Measurements from ENCODE around the gene KIAA0930.
"Not testable (repeated sequence)": the region's sequence is repeated elsewhere in the genome, so short reads cannot be mapped to it uniquely, and the experiment has no call there.

The KIAA0930 gene

GRCh38 chr22:45263463-45264269 lies 23.0 kb upstream of the KIAA0930 start:
- H3K27ac ChIP-seq: peak overlapping the region; percentile 1
- peak; percentile 68 for DNase-seq (ENCODE audit: low read depth, low spot score)

GRCh38 chr22:45262931-45263462 lies 22.3 kb upstream of the KIAA0930 start:
- no peak overlapping the region for H3K27ac ChIP-seq
- DNase-seq (ENCODE audit: low read depth, low spot score): no peak

GRCh38 chr22:45262195-45262930 lies 21.7 kb upstream of the KIAA0930 start:
- H3K27ac ChIP-seq: no peak overlapping the region
- no peak for DNase-seq (ENCODE audit: low read depth, low spot score)

- no peak overlapping the region for H3K27ac ChIP-seq
- no peak for DNase-seq (ENCODE audit: low read depth, low spot score)
Measured at GRCh38 chr22:45261407-45262088, 20.9 kb upstream of the KIAA0930 start.

GRCh38 chr22:45260395-45260759 lies 19.7 kb upstream of the KIAA0930 start:
- DNase-seq (ENCODE audit: low read depth, low spot score); H3K27ac ChIP-seq: not testable (repeated sequence)

- no peak overlapping the region for H3K27ac ChIP-seq
- DNase-seq (ENCODE audit: low read depth, low spot score): no peak
Measured at GRCh38 chr22:45259754-45260394, 19.2 kb upstream of the KIAA0930 start.

GRCh38 chr22:45257941-45258340 lies 17.2 kb upstream of the KIAA0930 start:
- not testable (repeated sequence) for DNase-seq (ENCODE audit: low read depth, low spot score)

GRCh38 chr22:45254789-45255278 lies 14.1 kb upstream of the KIAA0930 start:
- H3K27ac ChIP-seq: no peak overlapping the region

More at GRCh38 chr22:45257941-45258340, 17.2 kb upstream of the KIAA0930 start:
- H3K27ac ChIP-seq: not testable (repeated sequence)

GRCh38 chr22:45254388-45254787 lies 13.7 kb upstream of the KIAA0930 start:
- H3K27ac ChIP-seq: no peak overlapping the region
- no peak for DNase-seq (ENCODE audit: low read depth, low spot score)

More at GRCh38 chr22:45254789-45255278, 14.1 kb upstream of the KIAA0930 start:
- no peak for DNase-seq (ENCODE audit: low read depth, low spot score)

- no peak overlapping the region for H3K27ac ChIP-seq
- no peak for DNase-seq (ENCODE audit: low read depth, low spot score)
Measured at GRCh38 chr22:45253039-45253641, 12.4 kb upstream of the KIAA0930 start.

GRCh38 chr22:45251825-45252224 lies 11.1 kb upstream of the KIAA0930 start:
- H3K27ac ChIP-seq: no peak overlapping the region
- DNase-seq (ENCODE audit: low read depth, low spot score): no peak

- DNase-seq (ENCODE audit: low read depth, low spot score): no peak
- H3K27ac ChIP-seq: peak overlapping the region; percentile 17
Measured at GRCh38 chr22:45248832-45249561, 8.3 kb upstream of the KIAA0930 start.

GRCh38 chr22:45246060-45246985 lies 5.6 kb upstream of the KIAA0930 start:
- DNase-seq (ENCODE audit: low read depth, low spot score): peak; percentile 92
- peak overlapping the region; percentile 100 for H3K27ac ChIP-seq

- H3K27ac ChIP-seq: peak overlapping the region; percentile 100
- DNase-seq (ENCODE audit: low read depth, low spot score): no peak
Measured at GRCh38 chr22:45244916-45245315, 4.2 kb upstream of the KIAA0930 start.

GRCh38 chr22:45242778-45243191 lies 2.1 kb upstream of the KIAA0930 start:
- H3K27ac ChIP-seq: peak overlapping the region; percentile 45
- DNase-seq (ENCODE audit: low read depth, low spot score): no peak

GRCh38 chr22:45240104-45240809 lies 437 bp downstream of the KIAA0930 start:
- no peak for DNase-seq (ENCODE audit: low read depth, low spot score)
- peak overlapping the region; percentile 62 for H3K27ac ChIP-seq

GRCh38 chr22:45239681-45240051 lies 1.0 kb downstream of the KIAA0930 start:
- peak overlapping the region; percentile 62 for H3K27ac ChIP-seq
- no peak for DNase-seq (ENCODE audit: low read depth, low spot score)

All from epithelial cell of prostate (primary cell).